NCI-H226 (cell line): ENCODE results near the gene VWA3B.
"Not testable (repeated sequence)": the region's sequence is repeated elsewhere in the genome, so short reads cannot be mapped to it uniquely, and the experiment has no call there.

Source experiments
- DNase-seq: peaks from one replicate; pipeline ENCODE4 v3.0.0-alpha.2; 2015

Gene VWA3B

GRCh38 chr2:98087447-98088020 lies 567 bp downstream of the VWA3B start:
- DNase-seq, result no peak

- DNase-seq, result no peak
These were observed 1.3 kb downstream of the VWA3B start for GRCh38 chr2:98088261-98088660.

- DNase-seq, result no peak
These were observed 3.0 kb downstream of the VWA3B start for GRCh38 chr2:98089941-98090340.

- no peak for DNase-seq
These were observed 4.0 kb downstream of the VWA3B start for GRCh38 chr2:98090951-98091350.

GRCh38 chr2:98091738-98092137 lies 4.8 kb downstream of the VWA3B start:
- DNase-seq, result no peak

GRCh38 chr2:98093146-98093545 lies 6.2 kb downstream of the VWA3B start:
- DNase-seq, result no peak

- peak; percentile 9 for DNase-seq
These were observed 6.6 kb downstream of the VWA3B start for GRCh38 chr2:98093611-98094010.

- no peak for DNase-seq
These were observed 13.2 kb downstream of the VWA3B start for GRCh38 chr2:98099939-98100743.

GRCh38 chr2:98102315-98102714 lies 15.3 kb downstream of the VWA3B start:
- not testable (repeated sequence) for DNase-seq

GRCh38 chr2:98102878-98103277 lies 15.9 kb downstream of the VWA3B start:
- DNase-seq, result no peak

GRCh38 chr2:98108110-98108509 lies 21.1 kb downstream of the VWA3B start:
- no peak for DNase-seq

- no peak for DNase-seq
These were observed 23.8 kb downstream of the VWA3B start for GRCh38 chr2:98110741-98111140.

GRCh38 chr2:98114643-98115330 lies 27.8 kb downstream of the VWA3B start:
- DNase-seq, result no peak

GRCh38 chr2:98118161-98118560 lies 31.2 kb downstream of the VWA3B start:
- DNase-seq, result peak; percentile 72

- no peak for DNase-seq
These were observed 31.9 kb downstream of the VWA3B start for GRCh38 chr2:98118852-98119251.

- no peak for DNase-seq
These were observed 34.2 kb downstream of the VWA3B start for GRCh38 chr2:98121149-98121548.

GRCh38 chr2:98122524-98122923 lies 35.6 kb downstream of the VWA3B start:
- no peak for DNase-seq

GRCh38 chr2:98123286-98123685 lies 36.3 kb downstream of the VWA3B start:
- no peak for DNase-seq

GRCh38 chr2:98126061-98126460 lies 39.1 kb downstream of the VWA3B start:
- no peak for DNase-seq

GRCh38 chr2:98127229-98127989 lies 40.4 kb downstream of the VWA3B start:
- DNase-seq, result no peak

GRCh38 chr2:98128556-98129109 lies 41.7 kb downstream of the VWA3B start:
- DNase-seq, result no peak

- not testable (repeated sequence) for DNase-seq
These were observed 43.1 kb downstream of the VWA3B start for GRCh38 chr2:98130073-98130472.
